Fibroblast of lung (primary cell): ENCODE data around the gene PCDH9. TPM values are rescaled to one million over a fixed set of nuclear protein-coding genes. Genes with fewer than 3 reads are reported as not detected.
"Not testable (repeated sequence)": the region's sequence is repeated elsewhere in the genome, so short reads cannot be mapped to it uniquely, and the experiment has no call there.

Source experiments
- DNase-seq, 2 donors: peaks; one replicate each; pipeline versions ENCODE4 v3.0.0 to v3.0.0-alpha.2; 2010; ENCODE audit warnings: low read depth in 2 of 2
- H2AFZ ChIP-seq: 2 replicates; pipeline ENCODE4 v1.5.1; 2012; ENCODE audit warnings: low read length, control low read depth, inconsistent platforms
- H3K27ac ChIP-seq: 2 replicates; pipeline ENCODE4 v1.5.1; 2011; ENCODE audit warnings: low read length, control low read depth; ENCODE audit not compliant: insufficient read depth
- H3K27me3 ChIP-seq: 2 replicates; pipeline ENCODE4 v1.5.1; 2011; ENCODE audit warnings: mild to moderate bottlenecking, low read length; ENCODE audit not compliant: control insufficient read depth, insufficient read depth
- H3K36me3 ChIP-seq: 2 replicates; pipeline ENCODE4 v1.5.1; 2011; ENCODE audit warnings: low read length; ENCODE audit not compliant: control insufficient read depth, insufficient read depth
- H3K4me1 ChIP-seq: 2 replicates; pipeline ENCODE4 v1.5.1; 2011; ENCODE audit warnings: low read length; ENCODE audit not compliant: control insufficient read depth, insufficient read depth; ENCODE audit errors: extremely low read depth
- H3K4me2 ChIP-seq: 2 replicates; pipeline ENCODE4 v1.5.1; 2011; ENCODE audit warnings: low read length, control low read depth; ENCODE audit not compliant: insufficient read depth; ENCODE audit errors: extremely low read depth
- H3K4me3 ChIP-seq, 4 experiments: fragments of 200-600 bp in 1 of 4; sonication (generic) in 1 of 4; replicated peaks in 1 of 4; 2 replicates each; pipeline ENCODE4 v1.5.1; 2011 to 2016; ENCODE audit warnings: low read length in 4 of 4, low read depth in 3 of 4, mild to moderate bottlenecking in 3 of 4, control low read depth in 2 of 4, inconsistent platforms in 1 of 4, mixed read lengths in 1 of 4; ENCODE audit not compliant: insufficient read depth in 1 of 4; ENCODE audit errors: control extremely low read depth in 1 of 4
- H3K79me2 ChIP-seq: 2 replicates; pipeline ENCODE4 v1.5.1; 2012; ENCODE audit warnings: mild to moderate bottlenecking, low read length, inconsistent platforms; ENCODE audit not compliant: control insufficient read depth, insufficient read depth
- H3K9ac ChIP-seq: 2 replicates; pipeline ENCODE4 v1.5.1; 2011; ENCODE audit warnings: mild to moderate bottlenecking, low read length, control low read depth; ENCODE audit not compliant: insufficient read depth
- H3K9me3 ChIP-seq: 2 replicates; pipeline ENCODE4 v1.5.1; 2012; ENCODE audit warnings: low read depth, low read length; ENCODE audit not compliant: control insufficient read depth, insufficient read depth
- H4K20me1 ChIP-seq: 2 replicates; pipeline ENCODE4 v1.5.1; 2011; ENCODE audit warnings: low read length; ENCODE audit not compliant: control insufficient read depth, insufficient read depth; ENCODE audit errors: extremely low read depth
- EZH2 ChIP-seq: IDR thresholded peaks from 2 replicates; pipeline ENCODE4 v1.5.1; 2012; ENCODE audit warnings: low read length, control low read depth, mild to moderate bottlenecking; ENCODE audit errors: missing control alignments
- polyA plus RNA-seq, 2 donors: library from polyadenylated mRNA; depleted of rRNA in 1 of 2; stranded (reverse) in 1 of 2; unstranded in 1 of 2; fragments of >200 nt; gene quantifications; 2 replicates each; pipeline ENCODE4 v1.2.1, GENCODE V29; 2011 to 2012; ENCODE audit warnings: missing spikeins in 1 of 2
- total RNA-seq: library from RNA; depleted of rRNA; stranded (reverse); fragments of >200 nt; gene quantifications from 2 replicates; pipeline ENCODE4 v1.2.1, GENCODE V29; 2014
- TF ChIP-seq, protein P1 (sequence below), 2 donors: IDR thresholded peaks in 1 of 2; conservative IDR thresholded peaks in 1 of 2; 1 replicate in 1 of 2; 2 replicates in 1 of 2; pipeline ENCODE4 v1.5.1; 2011 to 2012; ENCODE audit warnings: low read length in 2 of 2, control low read depth in 1 of 2, inconsistent platforms in 1 of 2, low read depth in 1 of 2, mild to moderate bottlenecking in 1 of 2

The PCDH9 gene
- total and polyA plus RNA-seq, 2 donors (not counting 1 experiment from before 2014, with no cell fraction given), result 0.50 to 0.67 TPM

DNA sequence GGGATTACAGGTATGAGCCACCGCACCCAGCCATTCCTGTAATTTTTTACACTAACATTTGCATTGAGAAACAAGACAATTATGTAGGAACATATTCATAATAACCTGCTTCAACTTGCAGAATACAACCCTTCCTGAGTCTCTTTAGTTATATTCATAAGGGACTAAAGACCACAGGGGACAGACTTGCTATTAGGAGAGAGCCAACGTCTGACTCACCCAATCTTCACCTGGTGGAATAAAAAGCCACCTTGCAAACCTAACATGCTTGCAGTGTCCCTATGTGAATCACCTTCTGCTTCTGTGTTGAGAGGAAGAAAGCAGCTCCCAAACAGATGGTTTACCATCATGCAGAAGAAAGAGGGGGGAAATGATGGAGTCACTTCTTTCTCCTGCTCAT, 456.1 kb downstream of the PCDH9 start:
- H3K4me3 ChIP-seq, result no peak overlapping the region
- TF ChIP-seq, protein P1, sequence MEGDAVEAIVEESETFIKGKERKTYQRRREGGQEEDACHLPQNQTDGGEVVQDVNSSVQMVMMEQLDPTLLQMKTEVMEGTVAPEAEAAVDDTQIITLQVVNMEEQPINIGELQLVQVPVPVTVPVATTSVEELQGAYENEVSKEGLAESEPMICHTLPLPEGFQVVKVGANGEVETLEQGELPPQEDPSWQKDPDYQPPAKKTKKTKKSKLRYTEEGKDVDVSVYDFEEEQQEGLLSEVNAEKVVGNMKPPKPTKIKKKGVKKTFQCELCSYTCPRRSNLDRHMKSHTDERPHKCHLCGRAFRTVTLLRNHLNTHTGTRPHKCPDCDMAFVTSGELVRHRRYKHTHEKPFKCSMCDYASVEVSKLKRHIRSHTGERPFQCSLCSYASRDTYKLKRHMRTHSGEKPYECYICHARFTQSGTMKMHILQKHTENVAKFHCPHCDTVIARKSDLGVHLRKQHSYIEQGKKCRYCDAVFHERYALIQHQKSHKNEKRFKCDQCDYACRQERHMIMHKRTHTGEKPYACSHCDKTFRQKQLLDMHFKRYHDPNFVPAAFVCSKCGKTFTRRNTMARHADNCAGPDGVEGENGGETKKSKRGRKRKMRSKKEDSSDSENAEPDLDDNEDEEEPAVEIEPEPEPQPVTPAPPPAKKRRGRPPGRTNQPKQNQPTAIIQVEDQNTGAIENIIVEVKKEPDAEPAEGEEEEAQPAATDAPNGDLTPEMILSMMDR (conservative IDR thresholded peaks at IDR 0.05 in 1 of 2, IDR thresholded peaks at IDR 0.05 in 1 of 2; ENCODE audit: low read depth in 1 of 2, low read length in 2 of 2), result no peak
- no peak for TF ChIP-seq EZH2

DNA sequence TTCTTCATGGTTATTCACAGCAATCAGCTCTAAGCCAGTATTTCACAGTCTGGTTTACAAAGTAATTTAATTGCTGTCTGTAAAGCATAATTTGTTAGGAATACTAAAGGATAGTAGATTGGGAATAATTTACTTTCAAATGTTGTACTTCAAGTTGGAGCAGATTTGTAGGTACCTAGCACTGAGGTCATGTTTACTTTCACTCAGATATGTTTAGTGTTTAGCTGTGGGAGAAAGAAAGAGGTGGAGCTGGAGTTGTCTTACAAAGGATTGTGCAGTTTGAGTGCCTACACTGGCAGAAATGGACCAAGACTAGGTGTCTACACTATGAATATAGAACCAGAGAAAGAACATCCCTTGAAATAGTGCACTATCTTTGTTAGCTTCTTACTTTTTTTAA, 464.6 kb downstream of the PCDH9 start:
- no peaks in the 10 kb centered on the region for H3K79me2 ChIP-seq
- H3K9me3 ChIP-seq, result no peaks in the 10 kb centered on the region
- no peaks in the 10 kb centered on the region for H3K4me1 ChIP-seq
- H2AFZ ChIP-seq, result no peak overlapping the region
- no peak for DNase-seq
- no peaks in the 10 kb centered on the region for H4K20me1 ChIP-seq
- H3K36me3 ChIP-seq, result no peaks in the 10 kb centered on the region
- H3K27me3 ChIP-seq, result no peaks in the 10 kb centered on the region
- no peak for TF ChIP-seq EZH2
- TF ChIP-seq, protein P1 (conservative IDR thresholded peaks at IDR 0.05 in 1 of 2, IDR thresholded peaks at IDR 0.05 in 1 of 2; ENCODE audit: low read depth in 1 of 2, low read length in 2 of 2), result no peak
- H3K27ac ChIP-seq, result no peak overlapping the region
- H3K4me3 ChIP-seq, result no peak overlapping the region
- H3K9ac ChIP-seq, result no peak overlapping the region
- no peak overlapping the region for H3K4me2 ChIP-seq

More for the DNA sequence above, 456.1 kb downstream of the PCDH9 start:
- H3K9ac ChIP-seq, result no peak overlapping the region
- no peak overlapping the region for H3K4me2 ChIP-seq
- DNase-seq, result no peak
- H3K27me3 ChIP-seq, result no peaks in the 10 kb centered on the region
- H3K9me3 ChIP-seq, result no peaks in the 10 kb centered on the region
- no peak overlapping the region for H3K27ac ChIP-seq
- no peaks in the 10 kb centered on the region for H3K79me2 ChIP-seq
- no peaks in the 10 kb centered on the region for H3K36me3 ChIP-seq
- H2AFZ ChIP-seq, result no peak overlapping the region
- H3K4me1 ChIP-seq, result no peaks in the 10 kb centered on the region
- no peaks in the 10 kb centered on the region for H4K20me1 ChIP-seq

- not testable (repeated sequence) for H3K4me2 ChIP-seq, H3K79me2 ChIP-seq, H3K27me3 ChIP-seq, H3K4me1 ChIP-seq, H3K36me3 ChIP-seq, H3K27ac ChIP-seq, H4K20me1 ChIP-seq, H3K9ac ChIP-seq, H3K9me3 ChIP-seq, DNase-seq, H3K4me3 ChIP-seq, H2AFZ ChIP-seq
These were observed 469.5 kb downstream of the PCDH9 start for GRCh38 chr13:66760678-66761077.
